B cell (primary cell): ENCODE data around the gene CCDC78. TPM values are rescaled to one million over a fixed set of nuclear protein-coding genes. Genes with fewer than 3 reads are reported as not detected.

Experiments
- ATAC-seq: fragments of 200-7000 bp; cut with Tn5 transposase; one replicate; pipeline ENCODE4 v1.10.0; 2021; ENCODE audit warnings: low read depth, mild to moderate bottlenecking, moderate number of reproducible peaks, moderate library complexity
- CTCF ChIA-PET: fragments of 350-600 bp; sonication (Branson Sonifier 250); formaldehyde crosslinking; loops from one replicate; lab custom pipeline; 2021; ENCODE audit warnings: antibody characterized with exemption, inconsistent platforms; lab: Charles Lee
- POLR2A ChIA-PET: fragments of 350-600 bp; sonication (Branson Sonifier 250); formaldehyde crosslinking; loops from one replicate; lab custom pipeline; 2021; ENCODE audit warnings: antibody characterized with exemption; lab: Charles Lee
- DNase-seq: peaks from one replicate; pipeline ENCODE4 v3.0.0; 2013
- H2AFZ ChIP-seq: 2 replicates; pipeline ENCODE4 v1.6.1; 2012; ENCODE audit warnings: mild to moderate bottlenecking, low read depth, low read length; ENCODE audit not compliant: insufficient read depth, poor library complexity, severe bottlenecking
- H3K27ac ChIP-seq, 2 donors: 1 replicate in 1 of 2; 2 replicates in 1 of 2; pipeline ENCODE4 v1.5.1; 2012 to 2013; ENCODE audit warnings: low read length in 2 of 2, mild to moderate bottlenecking in 2 of 2, moderate library complexity in 1 of 2
- H3K27me3 ChIP-seq, 4 experiments: fragments of 200-600 bp in 1 of 4; sonication (generic) in 1 of 4; replicated peaks in 1 of 4; 1 replicate in 2 of 4; 2 replicates in 2 of 4; pipeline versions ENCODE4 v1.6.1 to v1.7.0; 2013 to 2016; ENCODE audit warnings: low read length in 3 of 4, mild to moderate bottlenecking in 2 of 4, mixed read lengths in 1 of 4, moderate library complexity in 1 of 4; ENCODE audit not compliant: insufficient read depth in 4 of 4, control insufficient read depth in 3 of 4; ENCODE audit errors: control extremely low read depth in 1 of 4
- H3K36me3 ChIP-seq, 2 experiments: replicated peaks in 1 of 2; 1 replicate in 1 of 2; 2 replicates in 1 of 2; pipeline versions ENCODE4 v1.6.1 to v1.7.1; 2013; ENCODE audit warnings: low read length in 1 of 2; ENCODE audit not compliant: insufficient read depth in 2 of 2, control insufficient read depth in 1 of 2; ENCODE audit errors: control extremely low read depth in 1 of 2, extremely low read depth in 1 of 2
- H3K4me1 ChIP-seq, 2 donors: fragments of 200-600 bp in 1 of 2; sonication (generic) in 1 of 2; 1 replicate in 1 of 2; 2 replicates in 1 of 2; pipeline versions ENCODE4 v1.5.1 to v1.6.1; 2013 to 2017; ENCODE audit warnings: low read length in 2 of 2; ENCODE audit not compliant: control insufficient read depth in 2 of 2, insufficient read depth in 2 of 2
- H3K4me2 ChIP-seq: replicated peaks from 2 replicates; pipeline ENCODE3; 2012; ENCODE audit warnings: mild to moderate bottlenecking, low read depth, low read length; ENCODE audit not compliant: poor library complexity, severe bottlenecking
- H3K4me3 ChIP-seq, 5 experiments: fragments of 200-600 bp in 1 of 5; sonication (generic) in 1 of 5; 1 replicate in 3 of 5; 2 replicates in 2 of 5; pipeline versions ENCODE4 v1.5.1 to v1.7.0; 2011 to 2016; ENCODE audit warnings: low read length in 4 of 5, mild to moderate bottlenecking in 4 of 5, low read depth in 2 of 5, control low read depth in 1 of 5, moderate library complexity in 1 of 5; ENCODE audit not compliant: insufficient read depth in 1 of 5; ENCODE audit errors: control extremely low read depth in 1 of 5, extremely low read depth in 1 of 5
- H3K79me2 ChIP-seq: fragments of 200-600 bp; sonication (generic); one replicate; pipeline ENCODE4 v1.6.0; 2016; ENCODE audit warnings: low read length; ENCODE audit not compliant: control insufficient read depth, insufficient read depth
- H3K9ac ChIP-seq: fragments of 200-600 bp; sonication (generic); 2 replicates; pipeline ENCODE4 v1.6.1; 2017; ENCODE audit warnings: mild to moderate bottlenecking, low read length, moderate library complexity
- H3K9me3 ChIP-seq, 3 donors: one replicate each; pipeline versions ENCODE4 v1.6.1 to v1.7.1; 2013; ENCODE audit warnings: low read length in 2 of 3; ENCODE audit not compliant: control insufficient read depth in 2 of 3, insufficient read depth in 1 of 3; ENCODE audit errors: control extremely low read depth in 1 of 3
- H4K20me1 ChIP-seq: 2 replicates; pipeline ENCODE4 v1.6.0; 2012; ENCODE audit warnings: mild to moderate bottlenecking, low read length; ENCODE audit not compliant: insufficient read depth, control insufficient read depth, poor library complexity, severe bottlenecking
- H3K27ac Mint-ChIP-seq: one replicate; pipeline ENCODE4 v1.8.0; 2021; ENCODE audit warnings: mixed read lengths
- H3K27me3 Mint-ChIP-seq: one replicate; pipeline ENCODE4 v1.8.0; 2021; ENCODE audit warnings: mixed read lengths
- H3K4me1 Mint-ChIP-seq: one replicate; pipeline ENCODE4 v1.8.0; 2021; ENCODE audit warnings: mixed read lengths
- H3K4me3 Mint-ChIP-seq: one replicate; pipeline ENCODE4 v1.8.0; 2021; ENCODE audit warnings: mixed read lengths
- H3K9me3 Mint-ChIP-seq: one replicate; pipeline ENCODE4 v1.8.0; 2022; ENCODE audit warnings: mixed read lengths; ENCODE audit not compliant: insufficient read depth
- EZH2 ChIP-seq: IDR thresholded peaks from 2 replicates; pipeline ENCODE4 v1.6.1; 2012; ENCODE audit warnings: borderline replicate concordance, low read depth, mild to moderate bottlenecking, moderate library complexity, low read length; ENCODE audit not compliant: insufficient read depth, poor library complexity, severe bottlenecking
- WGBS: methylation state at CpG from one replicate; pipeline ENCODE4 v1.1.5; 2013; ENCODE audit warnings: missing lambda C conversion rate; ENCODE audit not compliant: insufficient coverage; 5-methylcytosine and 5-hydroxymethylcytosine counted together
- intact Hi-C: fragments of 100-400 bp; cut with micrococcal nuclease; formaldehyde crosslinking; loops from one replicate; pipeline ENCODE4 v1.10.0; 2022
- polyA plus RNA-seq: library from polyadenylated mRNA; depleted of rRNA; stranded (reverse); fragments of >200 nt; gene quantifications from 2 replicates; pipeline ENCODE4 v1.2.3, GENCODE V29; 2012
- total RNA-seq, 2 donors: library from RNA; stranded (reverse); fragments of 120-200 nt in 1 of 2; gene quantifications; 1 replicate in 1 of 2; 2 replicates in 1 of 2; pipeline versions ENCODE4 v1.2.3 to v1.2.4, GENCODE V29; 2013 to 2022
- TF ChIP-seq, protein P1 (sequence below): fragments of 200-600 bp; IDR thresholded peaks from one replicate; pipeline ENCODE4 v1.8.0; 2022; ENCODE audit warnings: antibody characterized with exemption, mild to moderate bottlenecking

CCDC78 gene
- total and polyA plus RNA-seq, 2 donors (not counting 1 experiment from before 2014, with no cell fraction given): 11.8 to 34.2 TPM

DNA sequence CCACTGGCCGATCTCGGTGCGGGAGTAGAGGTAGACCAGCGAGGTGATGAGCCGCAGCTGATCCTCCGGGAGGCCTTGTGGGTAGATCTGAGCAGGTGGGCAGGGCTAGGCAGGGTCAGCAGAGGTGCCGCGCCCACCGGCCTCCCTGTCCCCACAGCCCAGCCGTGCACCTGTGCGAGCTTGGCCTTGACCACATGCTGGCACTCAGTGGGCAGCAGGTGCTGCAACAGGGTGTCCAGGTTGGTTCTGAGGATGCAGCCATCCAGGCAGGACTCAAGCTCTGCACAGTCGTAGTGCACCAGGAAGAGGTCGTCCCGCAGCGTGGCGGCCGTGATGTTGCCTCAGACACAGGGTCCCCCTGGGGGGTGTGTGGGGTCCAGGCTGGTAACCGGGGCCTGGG is 46.7 kb upstream of the CCDC78 start:
- H3K9me3 ChIP-seq: no peaks in the 10 kb centered on the region
- WGBS: 92% methylated on average over 18 of the region's 18 CpGs
- peaks cover 0 to 3% of the 10 kb centered on the region in 2 donors for H3K4me1 ChIP-seq
- H3K79me2 ChIP-seq: no peaks in the 10 kb centered on the region
- no peak overlapping the region for H3K27ac Mint-ChIP-seq
- H3K27me3 Mint-ChIP-seq: peaks cover 4% of the 10 kb centered on the region
- no peak overlapping the region for H3K4me3 Mint-ChIP-seq
- intact Hi-C loops: no loop called here
- ChIA-PET POLR2A (no interaction called here), CTCF (no interaction called here)
- H3K27me3 ChIP-seq: peaks cover 0 to 15% (median under 1%) of the 10 kb centered on the region in 4 experiments
- no peak overlapping the region for H3K4me3 ChIP-seq
- no peaks in the 10 kb centered on the region for H3K9me3 Mint-ChIP-seq
- no peak overlapping the region for H2AFZ ChIP-seq
- TF ChIP-seq, protein P1, sequence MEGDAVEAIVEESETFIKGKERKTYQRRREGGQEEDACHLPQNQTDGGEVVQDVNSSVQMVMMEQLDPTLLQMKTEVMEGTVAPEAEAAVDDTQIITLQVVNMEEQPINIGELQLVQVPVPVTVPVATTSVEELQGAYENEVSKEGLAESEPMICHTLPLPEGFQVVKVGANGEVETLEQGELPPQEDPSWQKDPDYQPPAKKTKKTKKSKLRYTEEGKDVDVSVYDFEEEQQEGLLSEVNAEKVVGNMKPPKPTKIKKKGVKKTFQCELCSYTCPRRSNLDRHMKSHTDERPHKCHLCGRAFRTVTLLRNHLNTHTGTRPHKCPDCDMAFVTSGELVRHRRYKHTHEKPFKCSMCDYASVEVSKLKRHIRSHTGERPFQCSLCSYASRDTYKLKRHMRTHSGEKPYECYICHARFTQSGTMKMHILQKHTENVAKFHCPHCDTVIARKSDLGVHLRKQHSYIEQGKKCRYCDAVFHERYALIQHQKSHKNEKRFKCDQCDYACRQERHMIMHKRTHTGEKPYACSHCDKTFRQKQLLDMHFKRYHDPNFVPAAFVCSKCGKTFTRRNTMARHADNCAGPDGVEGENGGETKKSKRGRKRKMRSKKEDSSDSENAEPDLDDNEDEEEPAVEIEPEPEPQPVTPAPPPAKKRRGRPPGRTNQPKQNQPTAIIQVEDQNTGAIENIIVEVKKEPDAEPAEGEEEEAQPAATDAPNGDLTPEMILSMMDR: no peak
- no peak for TF ChIP-seq EZH2
- H4K20me1 ChIP-seq: no peaks in the 10 kb centered on the region
- no peaks in the 10 kb centered on the region for H3K36me3 ChIP-seq
- H3K4me1 Mint-ChIP-seq: no peaks in the 10 kb centered on the region
- no peak overlapping the region for H3K4me2 ChIP-seq
- ATAC-seq: no peak
- no peak overlapping the region for H3K9ac ChIP-seq
- H3K27ac ChIP-seq: no peak overlapping the region
- DNase-seq: no peak

DNA sequence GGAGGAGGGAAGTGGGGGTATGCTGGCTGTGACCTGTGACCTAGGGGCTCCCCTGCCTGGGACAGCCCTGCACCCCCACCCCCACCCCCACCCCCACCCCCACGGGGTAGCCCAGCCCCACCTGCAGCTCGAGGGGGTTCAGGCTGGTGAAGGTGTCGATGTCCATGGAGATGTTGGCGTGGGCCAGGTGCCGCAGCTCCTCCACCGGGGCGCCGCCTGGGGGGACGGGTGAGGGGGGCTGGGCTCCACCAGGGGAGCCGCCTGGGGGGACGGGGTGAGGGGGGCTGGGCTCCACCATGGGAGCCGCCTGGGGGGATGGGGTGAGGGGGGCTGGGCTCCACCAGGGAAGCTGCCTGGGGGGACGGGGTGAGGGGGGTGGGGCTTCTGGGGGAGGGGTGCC is 44.2 kb upstream of the CCDC78 start:
- no peak overlapping the region for H3K27ac ChIP-seq
- H3K9ac ChIP-seq: no peak overlapping the region
- Mint-ChIP-seq H3K27me3 (no peaks in the 10 kb centered on the region), H3K4me1 (no peaks in the 10 kb centered on the region), H3K4me3 (no peak overlapping the region), H3K9me3 (no peaks in the 10 kb centered on the region), H3K27ac (no peak overlapping the region)
- no peak for TF ChIP-seq EZH2
- TF ChIP-seq, protein P1: no peak
- intact Hi-C loops: no loop called here
- no peaks in the 10 kb centered on the region for H3K36me3 ChIP-seq
- WGBS: 85% methylated on average over 4 of the region's 13 CpGs
- H4K20me1 ChIP-seq: no peaks in the 10 kb centered on the region
- H3K4me3 ChIP-seq: no peak overlapping the region
- no peaks in the 10 kb centered on the region for H3K9me3 ChIP-seq
- CTCF ChIA-PET: no interaction called here
- peaks cover 0 to 10% (median 0%) of the 10 kb centered on the region in 4 experiments for H3K27me3 ChIP-seq
- H2AFZ ChIP-seq: no peak overlapping the region
- H3K4me2 ChIP-seq: no peak overlapping the region
- H3K4me1 ChIP-seq: peaks cover 0 to 3% of the 10 kb centered on the region in 2 donors
- ATAC-seq (no peak), DNase-seq (no peak)
- POLR2A ChIA-PET: no interaction called here
- no peaks in the 10 kb centered on the region for H3K79me2 ChIP-seq
